Measurements from ENCODE around the gene FGD5. TPM values are rescaled to one million over a fixed set of nuclear protein-coding genes. Genes with fewer than 3 reads are reported as not detected.

Gene FGD5, protein sequence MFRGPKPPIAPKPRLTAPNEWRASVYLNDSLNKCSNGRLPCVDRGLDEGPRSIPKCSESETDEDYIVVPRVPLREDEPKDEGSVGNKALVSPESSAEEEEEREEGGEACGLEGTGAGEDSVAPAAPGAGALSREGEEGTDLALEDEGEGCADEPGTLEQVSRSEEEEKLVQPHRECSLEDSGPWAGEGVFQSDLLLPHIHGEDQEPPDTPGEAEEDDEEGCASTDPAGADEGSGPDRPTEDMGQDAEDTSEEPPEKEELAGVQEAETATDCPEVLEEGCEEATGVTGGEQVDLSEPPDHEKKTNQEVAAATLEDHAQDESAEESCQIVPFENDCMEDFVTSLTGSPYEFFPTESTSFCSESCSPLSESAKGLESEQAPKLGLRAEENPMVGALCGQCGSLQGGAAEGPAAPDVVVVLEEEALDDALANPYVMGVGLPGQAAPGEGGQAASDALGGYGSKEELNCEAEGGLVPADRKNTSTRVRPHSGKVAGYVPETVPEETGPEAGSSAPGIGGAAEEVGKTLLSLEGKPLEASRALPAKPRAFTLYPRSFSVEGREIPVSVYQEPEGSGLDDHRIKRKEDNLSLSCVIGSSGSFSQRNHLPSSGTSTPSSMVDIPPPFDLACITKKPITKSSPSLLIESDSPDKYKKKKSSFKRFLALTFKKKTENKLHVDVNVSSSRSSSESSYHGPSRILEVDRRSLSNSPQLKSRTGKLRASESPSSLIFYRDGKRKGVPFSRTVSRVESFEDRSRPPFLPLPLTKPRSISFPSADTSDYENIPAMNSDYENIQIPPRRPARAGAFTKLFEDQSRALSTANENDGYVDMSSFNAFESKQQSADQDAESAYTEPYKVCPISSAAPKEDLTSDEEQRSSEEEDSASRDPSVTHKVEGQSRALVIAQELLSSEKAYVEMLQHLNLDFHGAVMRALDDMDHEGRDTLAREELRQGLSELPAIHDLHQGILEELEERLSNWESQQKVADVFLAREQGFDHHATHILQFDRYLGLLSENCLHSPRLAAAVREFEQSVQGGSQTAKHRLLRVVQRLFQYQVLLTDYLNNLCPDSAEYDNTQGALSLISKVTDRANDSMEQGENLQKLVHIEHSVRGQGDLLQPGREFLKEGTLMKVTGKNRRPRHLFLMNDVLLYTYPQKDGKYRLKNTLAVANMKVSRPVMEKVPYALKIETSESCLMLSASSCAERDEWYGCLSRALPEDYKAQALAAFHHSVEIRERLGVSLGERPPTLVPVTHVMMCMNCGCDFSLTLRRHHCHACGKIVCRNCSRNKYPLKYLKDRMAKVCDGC (N-terminal part only)
- total RNA-seq = 3.2 to 3.5 TPM (median 3.4 TPM) in 3 replicates

DNA sequence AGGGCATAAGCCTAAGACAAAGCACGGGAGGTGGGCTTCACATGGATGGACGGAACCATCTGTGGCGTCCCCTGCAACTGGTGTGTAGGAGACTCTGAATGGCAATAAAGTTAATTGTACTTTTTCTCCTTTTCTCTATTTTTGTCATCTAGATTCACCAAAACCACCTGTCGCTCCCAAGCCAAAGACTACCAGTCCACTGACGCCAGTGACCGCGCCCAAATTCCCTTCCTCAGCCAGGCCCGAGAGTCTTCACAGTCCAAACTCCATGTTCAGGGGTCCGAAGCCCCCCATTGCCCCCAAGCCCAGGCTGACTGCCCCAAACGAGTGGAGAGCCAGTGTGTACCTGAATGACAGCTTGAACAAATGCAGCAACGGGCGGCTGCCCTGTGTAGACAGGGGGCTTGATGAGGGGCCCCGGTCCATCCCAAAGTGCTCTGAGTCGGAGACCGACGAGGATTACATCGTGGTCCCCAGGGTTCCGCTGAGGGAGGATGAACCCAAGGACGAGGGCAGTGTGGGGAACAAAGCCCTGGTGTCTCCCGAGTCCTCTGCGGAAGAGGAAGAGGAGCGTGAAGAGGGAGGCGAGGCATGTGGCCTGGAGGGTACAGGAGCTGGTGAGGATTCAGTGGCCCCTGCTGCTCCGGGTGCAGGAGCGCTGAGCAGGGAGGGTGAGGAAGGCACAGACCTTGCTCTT is at the start of gene FGD5:
Gene FGD5, plus strand, starts transcription at position 159 of the 697 bp plus-strand sequence. Its CDS starts 110 bp downstream, at position 269.
- no peak for DNase-seq (ENCODE audit: low spot score in 2 of 2, unreplicated experiment in 2 of 2)
- TF ChIP-seq, protein P1, sequence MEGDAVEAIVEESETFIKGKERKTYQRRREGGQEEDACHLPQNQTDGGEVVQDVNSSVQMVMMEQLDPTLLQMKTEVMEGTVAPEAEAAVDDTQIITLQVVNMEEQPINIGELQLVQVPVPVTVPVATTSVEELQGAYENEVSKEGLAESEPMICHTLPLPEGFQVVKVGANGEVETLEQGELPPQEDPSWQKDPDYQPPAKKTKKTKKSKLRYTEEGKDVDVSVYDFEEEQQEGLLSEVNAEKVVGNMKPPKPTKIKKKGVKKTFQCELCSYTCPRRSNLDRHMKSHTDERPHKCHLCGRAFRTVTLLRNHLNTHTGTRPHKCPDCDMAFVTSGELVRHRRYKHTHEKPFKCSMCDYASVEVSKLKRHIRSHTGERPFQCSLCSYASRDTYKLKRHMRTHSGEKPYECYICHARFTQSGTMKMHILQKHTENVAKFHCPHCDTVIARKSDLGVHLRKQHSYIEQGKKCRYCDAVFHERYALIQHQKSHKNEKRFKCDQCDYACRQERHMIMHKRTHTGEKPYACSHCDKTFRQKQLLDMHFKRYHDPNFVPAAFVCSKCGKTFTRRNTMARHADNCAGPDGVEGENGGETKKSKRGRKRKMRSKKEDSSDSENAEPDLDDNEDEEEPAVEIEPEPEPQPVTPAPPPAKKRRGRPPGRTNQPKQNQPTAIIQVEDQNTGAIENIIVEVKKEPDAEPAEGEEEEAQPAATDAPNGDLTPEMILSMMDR (IDR thresholded peaks at IDR 0.05; ENCODE audit: unreplicated experiment) = no peak
- peaks cover 73% of the 10 kb centered on the region for H3K27me3 Mint-ChIP-seq (ENCODE audit: low read depth)
- no peaks in the 10 kb centered on the region for H3K9me3 Mint-ChIP-seq
- peaks cover 15% of the 10 kb centered on the region for H3K4me1 Mint-ChIP-seq
- no peaks in the 10 kb centered on the region for H3K36me3 Mint-ChIP-seq
- H3K4me3 Mint-ChIP-seq = no peak within 1 kb of the TSS
- no peak within 1 kb of the TSS for H3K27ac Mint-ChIP-seq

DNA sequence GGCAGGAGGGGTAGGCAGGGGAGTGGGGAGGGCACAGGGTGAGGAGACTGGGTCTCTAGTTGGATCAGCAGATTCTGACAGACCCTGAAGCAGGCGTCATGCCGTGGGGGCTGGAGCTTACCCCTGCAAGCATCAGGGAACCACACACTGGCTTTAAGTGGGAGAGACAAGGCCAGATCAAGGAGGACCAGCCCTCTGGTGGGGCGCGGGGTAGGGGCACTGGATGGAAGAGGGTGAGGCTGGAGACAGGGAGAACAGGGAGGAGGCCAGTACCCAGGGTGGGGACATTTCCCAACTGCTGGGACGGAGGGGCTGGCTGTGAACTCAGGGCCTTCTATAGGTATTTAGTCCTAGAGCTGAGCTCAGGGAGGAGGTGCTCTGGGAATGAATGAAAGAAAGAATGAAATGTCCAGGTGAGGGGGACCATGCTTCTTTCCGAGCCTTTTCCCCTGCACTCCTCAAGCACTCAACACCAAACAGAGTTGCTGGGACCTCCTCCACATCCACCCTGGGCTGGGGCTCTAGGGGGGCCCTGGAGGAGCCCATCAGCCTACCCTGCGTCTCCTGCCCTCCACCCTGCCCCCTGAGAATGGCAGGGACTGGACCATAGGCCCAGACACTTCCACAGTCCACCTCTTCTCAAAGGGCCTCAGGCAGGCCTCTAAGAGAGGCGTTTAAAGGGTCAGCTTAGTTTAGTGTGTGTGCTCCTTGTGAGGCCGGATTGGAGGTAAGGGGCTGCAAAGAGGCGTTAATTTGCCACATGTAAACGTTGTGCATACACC is 49.0 kb upstream of the FGD5 start:
- TF ChIP-seq, protein P1 (IDR thresholded peaks at IDR 0.05; ENCODE audit: unreplicated experiment) = no peak
- Mint-ChIP-seq H3K36me3 (no peaks in the 10 kb centered on the region), H3K4me1 (no peaks in the 10 kb centered on the region), H3K4me3 (no peak overlapping the region), H3K27me3 (ENCODE audit: low read depth) (peaks cover 2% of the 10 kb centered on the region), H3K9me3 (no peaks in the 10 kb centered on the region), H3K27ac (no peak overlapping the region)
- DNase-seq (ENCODE audit: low spot score in 2 of 2, unreplicated experiment in 2 of 2) = peak in 1 of 2 experiments; percentile 19

DNA sequence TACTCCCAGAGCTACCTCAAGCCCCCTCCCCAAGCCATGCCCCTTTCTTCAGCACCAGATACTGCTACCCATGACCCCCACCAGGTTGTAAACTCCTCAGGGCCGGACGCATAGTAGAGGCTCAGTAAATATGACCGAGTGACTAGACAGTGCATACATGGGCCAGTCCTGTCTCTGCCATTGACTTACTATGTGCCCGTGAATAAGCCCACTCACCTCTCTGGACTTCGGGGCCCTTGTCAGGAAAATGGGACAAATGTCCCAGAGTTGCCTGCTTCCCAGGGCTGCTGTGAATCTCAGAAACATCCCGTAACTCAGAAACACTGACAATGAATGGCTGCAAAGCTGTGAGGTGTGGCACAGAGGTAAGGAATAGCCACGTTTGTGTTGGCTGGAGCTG is 48.2 kb upstream of the FGD5 start:
- H3K27ac Mint-ChIP-seq = no peak overlapping the region
- H3K4me3 Mint-ChIP-seq = no peak overlapping the region
- H3K9me3 Mint-ChIP-seq = no peaks in the 10 kb centered on the region
- no peaks in the 10 kb centered on the region for H3K4me1 Mint-ChIP-seq
- no peaks in the 10 kb centered on the region for H3K36me3 Mint-ChIP-seq
- DNase-seq (ENCODE audit: low spot score in 2 of 2, unreplicated experiment in 2 of 2) = peak in 1 of 2 experiments; percentile 26
- TF ChIP-seq, protein P1 (IDR thresholded peaks at IDR 0.05; ENCODE audit: unreplicated experiment) = no peak
- H3K27me3 Mint-ChIP-seq (ENCODE audit: low read depth) = peaks cover 2% of the 10 kb centered on the region

DNA sequence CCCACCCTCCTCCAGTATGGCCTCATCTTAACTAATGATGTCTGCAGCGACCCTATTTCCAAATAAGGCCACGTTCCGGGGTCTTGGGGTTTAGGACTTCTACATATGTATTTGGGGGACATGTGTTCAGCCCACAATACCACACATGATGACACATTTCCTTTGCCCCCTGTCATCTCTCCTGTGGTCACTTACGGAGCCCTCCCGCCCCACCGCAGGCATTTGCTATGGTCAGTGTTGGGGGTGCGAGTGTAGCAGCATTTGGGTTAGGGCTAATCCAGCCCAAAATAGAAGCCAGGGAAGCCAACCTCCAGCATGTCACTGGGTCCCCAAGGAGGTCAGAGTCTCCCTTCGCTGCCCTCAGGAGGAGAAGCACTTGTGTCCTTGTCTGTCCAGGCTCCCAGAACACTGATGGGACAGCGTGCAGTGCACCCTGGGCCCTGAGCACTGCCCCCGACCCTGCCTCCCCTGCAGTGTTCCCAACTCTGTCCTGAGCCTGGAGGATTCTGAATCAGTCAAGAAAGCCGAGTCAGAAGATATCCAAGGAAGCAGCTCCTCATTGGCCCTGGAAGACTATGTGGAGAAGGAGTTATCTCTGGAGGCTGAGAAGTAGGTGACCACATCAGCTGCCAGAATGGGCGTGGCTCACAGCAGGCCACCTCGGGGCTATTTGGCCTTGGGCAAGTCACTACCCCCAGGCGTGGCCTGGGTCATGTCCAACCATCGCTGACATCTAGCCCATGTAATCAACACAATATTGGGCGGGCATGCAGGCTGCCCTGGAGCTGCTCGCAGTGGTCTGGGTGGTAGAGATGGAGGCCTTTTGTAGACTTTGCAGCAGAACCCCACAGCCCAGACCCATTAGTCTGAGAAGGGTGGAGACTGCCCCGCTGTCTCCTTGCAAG is 46.9 kb upstream of the FGD5 start:
- Mint-ChIP-seq H3K27ac (no peak overlapping the region), H3K4me1 (no peaks in the 10 kb centered on the region), H3K4me3 (no peak overlapping the region), H3K36me3 (no peaks in the 10 kb centered on the region), H3K9me3 (no peaks in the 10 kb centered on the region), H3K27me3 (ENCODE audit: low read depth) (peaks cover 2% of the 10 kb centered on the region)
- peak in 1 of 2 experiments; percentile 31 for DNase-seq (ENCODE audit: low spot score in 2 of 2, unreplicated experiment in 2 of 2)
- TF ChIP-seq, protein P1 (IDR thresholded peaks at IDR 0.05; ENCODE audit: unreplicated experiment) = no peak
